HG03108 (cell line): ENCODE results near the gene IGFBP2.

ENCODE experiments used
- ATAC-seq: cut with Tn5 transposase; IDR thresholded peaks from one replicate; pipeline ENCODE4 v1.9.1; 2021; ENCODE audit warnings: moderate library complexity; ENCODE audit not compliant: unreplicated experiment

Gene IGFBP2

GRCh38 chr2:216636551-216637450 is 3.6 kb downstream of the IGFBP2 start:
- ATAC-seq, result no peak

- no peak for ATAC-seq
These were observed 4.3 kb downstream of the IGFBP2 start for GRCh38 chr2:216637472-216637871.

GRCh38 chr2:216643986-216644659 is 10.9 kb downstream of the IGFBP2 start:
- no peak for ATAC-seq

GRCh38 chr2:216644842-216645635 is 11.8 kb downstream of the IGFBP2 start:
- no peak for ATAC-seq

GRCh38 chr2:216645636-216645950 is 12.4 kb downstream of the IGFBP2 start:
- no peak for ATAC-seq

GRCh38 chr2:216646116-216646515 is 12.9 kb downstream of the IGFBP2 start:
- ATAC-seq, result no peak

GRCh38 chr2:216648105-216648504 is 14.9 kb downstream of the IGFBP2 start:
- ATAC-seq, result no peak

GRCh38 chr2:216649574-216649973 is 16.4 kb downstream of the IGFBP2 start:
- ATAC-seq, result no peak

- ATAC-seq, result no peak
These were observed 17.5 kb downstream of the IGFBP2 start for GRCh38 chr2:216650626-216651257.

- no peak for ATAC-seq
These were observed 18.2 kb downstream of the IGFBP2 start for GRCh38 chr2:216651351-216651881.

- ATAC-seq, result no peak
These were observed 19.3 kb downstream of the IGFBP2 start for GRCh38 chr2:216652566-216652965.

GRCh38 chr2:216653093-216653799 is 20.0 kb downstream of the IGFBP2 start:
- no peak for ATAC-seq

- ATAC-seq, result no peak
These were observed 20.7 kb downstream of the IGFBP2 start for GRCh38 chr2:216653931-216654365.

- no peak for ATAC-seq
These were observed 21.4 kb downstream of the IGFBP2 start for GRCh38 chr2:216654528-216655052.

GRCh38 chr2:216657086-216657855 is 24.1 kb downstream of the IGFBP2 start:
- no peak for ATAC-seq

GRCh38 chr2:216657980-216658379 is 24.8 kb downstream of the IGFBP2 start:
- no peak for ATAC-seq

- ATAC-seq, result no peak
These were observed 25.5 kb downstream of the IGFBP2 start for GRCh38 chr2:216658757-216659156.

GRCh38 chr2:216659276-216659675 is 26.1 kb downstream of the IGFBP2 start:
- ATAC-seq, result no peak

GRCh38 chr2:216660496-216660895 is 27.3 kb downstream of the IGFBP2 start:
- no peak for ATAC-seq
